GM12891 (cell line): ENCODE data around the gene HDLBP.

Experiments used
- PAX5 ChIP-seq: IDR thresholded peaks from 2 replicates; pipeline ENCODE4 v1.6.1; 2011; ENCODE audit warnings: low read length, moderate library complexity, mild to moderate bottlenecking; ENCODE audit not compliant: insufficient read depth, severe bottlenecking
- POLR2A ChIP-seq: IDR thresholded peaks from 2 replicates; pipeline ENCODE4 v1.6.1; 2011; ENCODE audit warnings: low read depth, low read length, control low read depth
- POLR2AphosphoS5 ChIP-seq: IDR thresholded peaks from 2 replicates; pipeline ENCODE4 v1.6.1; 2011; ENCODE audit warnings: low read depth, low read length, control low read depth
- POU2F2 ChIP-seq: IDR thresholded peaks from 2 replicates; pipeline ENCODE4 v1.6.1; 2011; ENCODE audit warnings: low read depth, mild to moderate bottlenecking, control low read depth, low read length, moderate library complexity
- TAF1 ChIP-seq: IDR thresholded peaks from 2 replicates; pipeline ENCODE4 v1.6.1; 2011; ENCODE audit warnings: low read depth, low read length, control low read depth

DNA sequence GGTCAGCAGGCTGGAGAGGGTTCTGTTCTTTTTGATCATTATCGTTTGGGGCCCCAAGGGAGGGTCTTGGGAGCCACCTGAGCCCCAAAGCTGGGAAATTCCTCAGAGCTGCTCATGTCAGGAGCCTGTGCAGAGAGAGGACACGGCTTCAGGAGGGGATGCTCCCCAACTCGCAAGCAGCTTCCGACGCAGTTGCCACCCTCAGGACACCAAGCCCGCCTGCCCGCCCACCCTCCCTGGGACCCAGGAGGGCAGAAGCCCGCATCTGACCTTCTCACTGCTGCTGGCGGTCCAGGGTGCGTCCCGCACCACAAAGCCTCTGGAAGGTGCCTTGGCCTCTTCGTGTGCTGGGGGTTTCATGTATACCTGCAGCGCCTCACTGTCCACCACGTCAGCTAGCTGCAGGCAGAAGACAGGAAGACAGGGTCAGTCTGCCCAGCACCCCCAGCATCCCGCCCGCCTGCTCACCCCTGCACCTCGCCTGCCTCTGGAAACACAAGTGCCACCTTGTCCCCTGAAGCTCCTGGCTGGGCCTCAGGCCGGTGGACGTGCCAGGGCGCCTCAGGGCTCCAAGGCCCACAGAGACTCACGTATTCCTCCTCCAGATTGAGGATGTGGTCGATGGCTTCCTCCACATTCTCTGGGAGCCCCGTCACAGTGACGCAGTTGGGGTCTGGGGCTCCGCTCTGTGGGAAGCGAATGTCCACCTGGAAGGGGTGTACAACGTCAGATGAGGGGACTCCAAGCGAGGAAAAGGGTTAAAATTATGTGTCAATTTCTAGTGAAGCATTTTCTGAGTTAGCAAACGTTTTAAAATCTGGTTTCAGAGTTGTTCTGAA lies 85.7 kb downstream of the HDLBP start:
- TF ChIP-seq POLR2A (no peak), POLR2AphosphoS5 (no peak; the same call in 1 of the 2 replicates), TAF1 (no peak), PAX5 (no peak), POU2F2 (no peak)
